GM10266 (cell line): ENCODE results near the gene ITGAX.

Source experiments
- DNase-seq: peaks from one replicate; pipeline ENCODE4 v3.0.0; 2012; ENCODE audit errors: extremely low spot score
- TF ChIP-seq, protein P1 (sequence below): IDR thresholded peaks from 2 replicates; pipeline ENCODE4 v1.5.1; 2012; ENCODE audit warnings: mild to moderate bottlenecking, low read depth; ENCODE audit not compliant: control insufficient read depth, insufficient read depth; ENCODE audit errors: missing control alignments

ITGAX gene

GRCh38 chr16:31377210-31377903 is 22.4 kb downstream of the ITGAX start:
- DNase-seq, result no peak
- TF ChIP-seq, protein P1, sequence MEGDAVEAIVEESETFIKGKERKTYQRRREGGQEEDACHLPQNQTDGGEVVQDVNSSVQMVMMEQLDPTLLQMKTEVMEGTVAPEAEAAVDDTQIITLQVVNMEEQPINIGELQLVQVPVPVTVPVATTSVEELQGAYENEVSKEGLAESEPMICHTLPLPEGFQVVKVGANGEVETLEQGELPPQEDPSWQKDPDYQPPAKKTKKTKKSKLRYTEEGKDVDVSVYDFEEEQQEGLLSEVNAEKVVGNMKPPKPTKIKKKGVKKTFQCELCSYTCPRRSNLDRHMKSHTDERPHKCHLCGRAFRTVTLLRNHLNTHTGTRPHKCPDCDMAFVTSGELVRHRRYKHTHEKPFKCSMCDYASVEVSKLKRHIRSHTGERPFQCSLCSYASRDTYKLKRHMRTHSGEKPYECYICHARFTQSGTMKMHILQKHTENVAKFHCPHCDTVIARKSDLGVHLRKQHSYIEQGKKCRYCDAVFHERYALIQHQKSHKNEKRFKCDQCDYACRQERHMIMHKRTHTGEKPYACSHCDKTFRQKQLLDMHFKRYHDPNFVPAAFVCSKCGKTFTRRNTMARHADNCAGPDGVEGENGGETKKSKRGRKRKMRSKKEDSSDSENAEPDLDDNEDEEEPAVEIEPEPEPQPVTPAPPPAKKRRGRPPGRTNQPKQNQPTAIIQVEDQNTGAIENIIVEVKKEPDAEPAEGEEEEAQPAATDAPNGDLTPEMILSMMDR, result no peak

- TF ChIP-seq, protein P1, result no peak
- DNase-seq, result no peak
Observed at GRCh38 chr16:31380201-31380600, 25.2 kb downstream of the ITGAX start.

GRCh38 chr16:31382485-31383161 is 27.6 kb downstream of the ITGAX start:
- peak; percentile 82 for DNase-seq
- TF ChIP-seq, protein P1, result peak; percentile 83

GRCh38 chr16:31385680-31386079 is 30.7 kb downstream of the ITGAX start:
- DNase-seq, result no peak
- TF ChIP-seq, protein P1, result no peak

DNA sequence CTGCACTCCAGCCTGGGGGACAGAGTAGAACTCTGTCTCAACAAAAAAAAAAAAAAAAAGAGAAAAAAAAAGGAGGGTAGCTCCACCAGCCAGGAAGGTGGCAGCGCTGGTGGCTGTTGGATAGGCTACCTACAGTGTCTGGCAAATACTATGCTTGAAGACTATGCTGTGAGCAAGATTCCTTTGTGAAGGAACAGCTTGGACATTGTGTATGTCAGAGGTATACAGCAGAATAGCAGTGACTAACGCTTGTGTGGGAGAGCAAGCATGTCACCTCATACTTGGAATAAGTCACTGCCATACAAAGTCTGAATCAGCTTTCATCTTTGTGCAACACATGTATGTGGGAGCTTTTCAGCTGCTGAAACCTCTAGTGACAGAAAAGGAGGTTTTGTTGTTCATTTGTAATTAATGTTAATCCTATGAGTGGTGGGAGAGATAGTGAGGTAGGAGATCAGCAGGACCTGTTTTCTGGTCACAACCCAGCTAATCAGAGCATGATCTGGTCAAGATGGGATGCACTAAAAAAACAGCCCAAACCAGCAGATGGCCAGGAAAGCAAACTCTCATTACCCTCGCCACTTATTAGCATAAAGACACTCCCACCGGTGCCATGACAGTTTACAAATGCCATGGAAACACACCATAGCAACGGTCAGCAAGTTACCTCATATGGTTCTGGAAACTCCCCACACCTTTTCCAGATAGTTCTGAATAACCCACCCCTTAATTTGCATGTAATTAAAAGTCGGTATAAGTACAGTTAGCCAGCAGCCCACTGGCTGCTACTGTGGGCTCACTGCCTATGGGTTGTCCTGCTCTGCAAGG is 31.4 kb downstream of the ITGAX start:
- TF ChIP-seq, protein P1, result no peak
- peak; percentile 45 for DNase-seq

- TF ChIP-seq, protein P1, result no peak
Observed at GRCh38 chr16:31388535-31388934, 33.6 kb downstream of the ITGAX start.

More at GRCh38 chr16:31388535-31388934, 33.6 kb downstream of the ITGAX start:
- no peak for DNase-seq
